Measurements from ENCODE around the gene APBA2.

GRCh38 chr15:29048011-29048410 lies 162.2 kb downstream of the APBA2 start:
- no peak for TF ChIP-seq CTCF (IDR thresholded peaks at IDR 0.05)
- TF ChIP-seq SIN3A (IDR thresholded peaks at IDR 0.05; ENCODE audit: borderline replicate concordance, insufficient read depth, low read depth, low read length): no peak
- no peak for TF ChIP-seq REST (IDR thresholded peaks at IDR 0.05; ENCODE audit: insufficient read depth in 1 of 2, low read depth in 2 of 2, low read length in 1 of 2)
- TF ChIP-seq POLR2AphosphoS5 (IDR thresholded peaks at IDR 0.05; ENCODE audit: low read depth, low read length): no peak
- no peak for TF ChIP-seq TCF7L2 (IDR thresholded peaks at IDR 0.05; ENCODE audit: low read depth, low read length)
